Measurements from ENCODE around the gene PTTG1IP2. TPM values are rescaled to one million over a fixed set of nuclear protein-coding genes. Genes with fewer than 3 reads are reported as not detected.
"Not testable (repeated sequence)": the region's sequence is repeated elsewhere in the genome, so short reads cannot be mapped to it uniquely, and the experiment has no call there.

The PTTG1IP2 gene
- polyA plus RNA-seq (ENCODE audit: insufficient read length in 3 of 3), result under 1 TPM in 1 of 3 donors, not detected in 2; 0.50 TPM
- long read RNA-seq, donor 1, result 0 reads
- long read RNA-seq, donor 2, result 0 reads
- long read RNA-seq, donor 3, result 0 reads
- long read RNA-seq, donor 4, result 0 reads
- long read RNA-seq, donor 5, result 0 reads
- long read RNA-seq, donor 6, result 0 reads
- long read RNA-seq, donor 7, result 0 reads
- long read RNA-seq, donor 8, result 0 reads
- long read RNA-seq, donor 9, result 0 reads
- long read RNA-seq, donor 10, result 0 reads
- long read RNA-seq, donor 11, result 0 reads
- long read RNA-seq, donor 12, result 0 reads
- long read RNA-seq, donor 13, result 0 reads
- long read RNA-seq, donor 14, result 0 reads
- long read RNA-seq, donor 15, result 0 reads
- long read RNA-seq, donor 16, result 0 reads

DNA sequence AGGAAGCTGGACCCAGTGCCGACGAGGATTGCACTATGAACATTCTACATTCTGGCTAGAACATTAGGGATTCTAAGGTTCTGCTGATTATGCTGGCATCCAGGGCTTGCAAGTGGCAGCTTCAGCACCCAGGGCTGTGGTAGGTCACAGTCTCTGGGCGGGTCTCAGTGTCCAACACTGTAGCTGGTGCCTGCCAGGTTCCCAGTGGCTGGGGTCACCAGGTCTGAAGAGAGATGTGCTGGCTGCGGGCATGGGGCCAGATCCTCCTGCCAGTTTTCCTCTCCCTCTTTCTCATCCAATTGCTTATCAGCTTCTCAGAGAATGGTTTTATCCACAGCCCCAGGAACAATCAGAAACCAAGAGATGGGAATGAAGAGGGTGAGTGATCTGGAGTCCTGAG is at the start of gene PTTG1IP2:
PTTG1IP2 (plus strand) TSS at position 86 of the 400 bp plus-strand sequence; CDS start at position 234, 148 bp downstream.
- no peak for DNase-seq (ENCODE audit: extremely low read depth in 1 of 11, low read depth in 9 of 11, low spot score in 4 of 11)

DNA sequence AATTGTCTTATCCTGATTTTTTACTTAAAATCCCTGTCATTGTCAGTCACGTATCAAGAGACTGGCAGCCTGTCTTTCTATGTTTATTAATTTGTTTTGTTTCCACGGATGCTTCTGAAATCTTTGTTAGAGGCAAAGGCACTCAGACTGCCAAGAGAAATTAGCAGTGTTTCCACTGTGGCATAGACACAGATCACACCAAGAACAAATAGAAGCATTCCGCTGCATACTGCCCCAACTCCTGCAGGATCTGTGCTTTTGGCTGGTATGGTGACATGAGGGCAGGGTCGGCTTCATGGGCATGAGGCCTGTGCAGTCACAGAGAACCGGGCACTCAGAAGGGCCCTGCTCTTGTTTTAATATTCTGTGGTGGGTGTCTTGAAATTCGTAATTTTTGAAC is 47.8 kb upstream of the PTTG1IP2 start:
- no peak for DNase-seq (ENCODE audit: extremely low read depth in 1 of 11, low read depth in 9 of 11, low spot score in 4 of 11)

DNA sequence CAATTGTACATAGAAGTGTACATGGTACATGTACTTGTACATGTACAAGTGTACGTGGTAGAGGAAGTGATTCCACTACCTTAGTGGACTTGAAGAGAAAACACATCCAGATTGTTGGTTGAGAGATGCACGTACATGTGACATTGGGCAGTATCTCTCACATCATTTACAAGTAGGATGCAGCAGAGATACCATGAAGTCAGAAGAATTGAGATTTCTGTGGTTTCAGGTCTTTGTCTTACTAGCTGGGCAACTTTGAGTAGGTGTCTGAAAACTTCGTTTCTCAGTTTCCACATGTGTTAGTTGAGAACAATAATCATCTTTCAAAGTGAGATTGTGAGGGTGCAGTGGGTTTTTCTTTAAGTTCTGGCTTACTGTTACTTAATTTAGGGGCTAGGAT is 44.7 kb upstream of the PTTG1IP2 start:
- no peak for DNase-seq (ENCODE audit: extremely low read depth in 1 of 11, low read depth in 9 of 11, low spot score in 4 of 11)

DNA sequence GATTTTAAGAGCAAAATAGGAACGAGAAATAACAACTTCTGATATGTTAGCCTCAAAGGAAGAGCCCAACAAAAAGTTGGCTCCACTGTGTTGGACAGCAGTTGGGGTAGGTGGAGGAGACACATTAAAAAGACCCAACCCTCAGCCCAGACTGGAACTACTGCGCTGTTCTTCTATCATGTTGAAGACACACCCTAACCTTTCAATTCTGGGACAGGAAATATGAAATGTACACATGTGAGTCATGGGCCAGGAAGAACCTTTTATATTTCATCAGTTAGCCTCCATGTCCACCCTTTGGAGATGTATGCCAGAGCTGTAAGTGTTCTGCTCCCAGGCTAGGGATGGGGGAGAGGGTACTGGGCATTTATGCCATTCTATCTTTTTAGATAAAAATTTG is 44.1 kb upstream of the PTTG1IP2 start:
- DNase-seq (ENCODE audit: extremely low read depth in 1 of 11, low read depth in 9 of 11, low spot score in 4 of 11), result no peak

DNA sequence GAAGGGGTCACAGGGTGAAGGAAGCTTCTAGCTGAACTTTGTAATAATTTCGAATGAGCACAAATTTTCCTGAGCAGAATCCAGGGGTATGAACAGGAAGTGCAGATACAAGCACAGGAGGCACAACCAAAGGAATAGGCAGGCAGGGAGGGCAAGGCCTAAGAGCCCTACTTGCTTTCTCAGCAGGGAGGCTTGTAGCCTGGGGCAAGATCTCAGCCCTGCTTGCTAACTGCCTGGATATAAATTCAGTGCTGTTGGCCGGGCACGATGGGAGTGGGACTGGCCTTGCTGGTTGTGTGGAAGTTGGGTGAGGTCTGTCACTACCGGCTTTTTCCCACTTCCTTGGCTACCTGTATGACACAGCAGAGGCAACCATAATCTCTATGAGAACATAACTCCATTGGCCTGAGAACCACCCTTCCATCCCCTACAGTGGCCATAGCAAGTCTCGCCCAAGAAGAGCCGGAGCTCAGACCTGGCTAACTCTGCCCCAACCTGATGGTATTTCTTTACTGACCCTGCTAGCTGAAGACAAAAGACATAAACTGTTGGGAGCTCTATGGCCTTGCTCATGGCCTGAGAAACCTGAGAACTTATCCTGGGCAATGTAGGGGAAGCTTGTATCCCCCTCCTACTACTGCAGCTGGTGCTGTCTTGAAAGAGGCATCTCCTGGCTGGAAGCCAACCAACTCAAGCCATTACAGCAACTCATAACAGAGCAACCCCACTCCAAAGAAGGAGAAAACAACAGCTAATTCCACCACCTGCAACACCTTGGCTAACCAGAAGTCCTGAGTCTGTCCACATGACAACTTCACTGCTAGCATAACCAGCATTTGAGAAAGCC is 38.6 kb upstream of the PTTG1IP2 start:
- peak in 3 of 11 donors; percentile 9 to 32 (median 21) for DNase-seq (ENCODE audit: extremely low read depth in 1 of 11, low read depth in 9 of 11, low spot score in 4 of 11)

DNA sequence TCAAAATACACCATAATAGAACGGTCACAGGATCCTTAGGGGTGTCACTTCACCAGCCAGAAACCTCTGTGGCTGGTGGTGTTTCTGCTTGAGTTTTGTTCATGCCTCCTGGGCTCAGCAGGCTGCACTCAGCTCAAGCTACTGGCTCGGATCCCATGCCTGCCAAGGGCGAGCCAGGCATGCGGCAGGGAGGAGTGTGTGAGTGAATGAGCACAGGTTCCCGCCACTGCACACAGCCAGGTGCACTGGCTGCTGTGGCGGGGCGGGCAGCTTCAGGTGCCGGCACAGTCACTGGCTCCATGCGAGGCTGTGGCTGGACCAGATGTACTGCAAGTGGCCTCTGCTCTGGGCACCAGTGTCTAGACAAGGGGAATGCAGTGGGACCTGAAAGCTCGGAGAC is 36.7 kb upstream of the PTTG1IP2 start:
- no peak for DNase-seq (ENCODE audit: extremely low read depth in 1 of 11, low read depth in 9 of 11, low spot score in 4 of 11)

DNA sequence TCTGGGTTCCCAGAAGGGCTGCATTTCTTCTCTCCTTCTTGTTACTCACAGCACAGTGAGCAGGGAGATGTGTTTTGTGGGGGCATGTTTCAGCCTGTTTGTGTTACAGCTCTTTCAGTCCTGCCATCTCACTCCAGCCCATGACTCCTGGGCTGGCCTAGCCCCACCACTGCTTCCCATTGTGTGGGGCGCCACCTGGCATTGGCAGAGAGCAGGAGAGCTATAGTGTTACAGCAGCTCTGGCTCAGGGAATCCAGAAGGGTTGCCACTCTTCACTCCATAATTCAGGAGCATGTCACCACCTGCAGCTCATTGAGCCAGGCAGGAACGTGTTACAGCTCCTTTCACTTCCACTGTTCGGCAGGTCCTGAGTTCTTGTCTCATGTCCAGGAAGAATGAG is 36.2 kb upstream of the PTTG1IP2 start:
- no peak for DNase-seq (ENCODE audit: extremely low read depth in 1 of 11, low read depth in 9 of 11, low spot score in 4 of 11)

DNA sequence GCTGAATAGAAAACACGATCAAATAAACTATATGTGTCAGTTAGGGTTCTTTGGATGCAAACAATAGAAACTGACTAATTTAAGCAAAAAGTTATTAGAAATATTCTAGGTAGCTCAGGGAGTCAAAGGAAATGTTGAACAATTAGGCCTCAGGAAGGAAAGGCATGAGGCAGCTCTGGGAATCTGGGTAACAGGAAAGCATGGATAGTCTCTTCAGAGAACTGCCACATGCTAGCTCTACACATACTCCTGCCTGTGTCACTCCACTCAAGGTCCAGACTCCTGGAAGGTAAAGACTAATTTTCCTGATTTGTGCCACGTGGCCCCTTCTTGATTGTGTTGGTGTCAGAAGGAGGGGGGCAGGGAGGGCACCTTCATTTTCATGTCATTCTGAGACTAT is 23.8 kb upstream of the PTTG1IP2 start:
- DNase-seq (ENCODE audit: extremely low read depth in 1 of 11, low read depth in 9 of 11, low spot score in 4 of 11), result no peak

DNA sequence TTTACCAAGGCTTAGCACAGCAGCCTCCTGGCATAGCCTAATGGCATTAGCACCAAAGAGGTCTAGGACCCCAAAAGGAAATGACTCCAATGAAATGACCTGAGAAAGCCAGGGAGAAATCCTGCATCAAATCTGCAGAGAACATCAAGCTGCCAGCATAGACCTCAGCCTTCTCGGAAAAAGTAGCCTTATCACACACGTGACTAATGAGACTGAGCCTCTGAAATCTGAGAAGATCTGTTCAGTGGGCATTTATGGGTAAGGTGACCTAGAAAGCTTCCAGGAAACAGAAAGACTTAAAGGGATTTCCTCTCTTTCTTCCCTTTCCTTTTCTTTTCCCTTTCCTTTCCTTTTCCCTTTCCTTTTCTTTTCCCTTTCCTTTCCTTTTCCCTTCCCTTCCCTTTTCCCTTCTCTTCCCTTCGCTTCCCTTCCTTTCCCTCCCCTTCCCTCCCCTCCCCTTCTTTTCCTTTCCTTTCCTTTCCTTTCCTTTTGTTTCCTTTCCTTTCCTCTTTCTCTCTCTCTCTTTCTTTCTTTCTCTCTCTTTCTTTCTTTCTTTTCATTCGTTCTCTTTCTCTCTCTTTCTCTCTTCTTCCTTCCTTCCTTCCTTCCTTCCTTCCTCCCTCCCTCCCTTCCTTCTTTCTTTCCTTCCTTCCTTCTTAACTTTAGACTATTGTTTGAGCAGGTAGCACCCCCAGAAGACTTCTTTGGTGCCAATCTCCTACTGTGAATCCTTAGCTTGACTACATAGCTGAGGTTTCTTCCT is 23.1 kb upstream of the PTTG1IP2 start:
- no peak for DNase-seq (ENCODE audit: extremely low read depth in 1 of 11, low read depth in 9 of 11, low spot score in 4 of 11)

DNA sequence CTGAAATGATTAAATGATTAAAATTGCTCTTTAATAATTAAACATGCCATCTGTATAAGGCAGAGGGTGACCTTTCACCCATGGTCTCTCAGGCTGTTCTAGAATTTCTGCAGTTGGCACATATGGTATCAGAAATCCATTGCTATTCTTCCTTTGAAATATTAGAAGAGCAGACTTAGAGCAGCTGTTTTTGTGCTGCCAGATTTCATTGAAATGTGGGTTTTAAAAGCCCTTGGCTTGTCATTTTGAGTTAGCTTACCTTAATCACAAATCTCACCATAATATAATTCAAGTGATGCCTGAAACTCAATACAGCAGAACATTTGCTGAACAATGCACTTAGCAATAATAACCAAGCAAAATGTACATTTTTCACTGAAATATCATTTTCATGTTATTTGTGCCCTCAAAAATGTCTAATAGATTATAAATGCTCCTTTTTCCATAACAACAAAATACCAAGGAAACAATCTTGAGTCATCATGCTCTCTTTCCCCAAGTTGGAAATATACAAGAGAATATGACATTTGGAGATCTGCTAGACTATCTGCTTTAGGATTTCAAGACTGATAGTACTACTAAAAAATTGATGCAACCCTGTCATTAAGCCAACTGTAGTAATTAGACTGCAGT is 16.1 kb upstream of the PTTG1IP2 start:
- DNase-seq (ENCODE audit: extremely low read depth in 1 of 11, low read depth in 9 of 11, low spot score in 4 of 11), result no peak

DNA sequence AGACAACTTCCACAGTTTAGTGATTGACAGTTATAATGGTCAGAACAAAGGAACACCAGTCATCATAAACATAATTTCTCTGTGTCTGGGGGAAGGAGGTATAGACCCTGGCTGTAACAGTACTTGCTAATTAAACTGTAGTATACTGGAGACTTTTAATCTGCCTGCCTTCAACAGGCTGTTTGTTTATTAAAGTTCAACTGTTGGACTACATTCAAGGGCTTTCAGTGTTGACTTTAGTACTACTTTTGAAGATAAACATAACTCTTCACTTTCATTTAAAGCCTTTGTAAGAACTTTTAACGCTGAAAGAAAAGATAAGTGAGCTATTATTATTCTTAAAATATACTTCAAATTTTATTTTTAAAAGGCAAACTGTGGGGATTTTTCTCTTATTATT is 15.5 kb upstream of the PTTG1IP2 start:
- DNase-seq (ENCODE audit: extremely low read depth in 1 of 11, low read depth in 9 of 11, low spot score in 4 of 11), result no peak

DNA sequence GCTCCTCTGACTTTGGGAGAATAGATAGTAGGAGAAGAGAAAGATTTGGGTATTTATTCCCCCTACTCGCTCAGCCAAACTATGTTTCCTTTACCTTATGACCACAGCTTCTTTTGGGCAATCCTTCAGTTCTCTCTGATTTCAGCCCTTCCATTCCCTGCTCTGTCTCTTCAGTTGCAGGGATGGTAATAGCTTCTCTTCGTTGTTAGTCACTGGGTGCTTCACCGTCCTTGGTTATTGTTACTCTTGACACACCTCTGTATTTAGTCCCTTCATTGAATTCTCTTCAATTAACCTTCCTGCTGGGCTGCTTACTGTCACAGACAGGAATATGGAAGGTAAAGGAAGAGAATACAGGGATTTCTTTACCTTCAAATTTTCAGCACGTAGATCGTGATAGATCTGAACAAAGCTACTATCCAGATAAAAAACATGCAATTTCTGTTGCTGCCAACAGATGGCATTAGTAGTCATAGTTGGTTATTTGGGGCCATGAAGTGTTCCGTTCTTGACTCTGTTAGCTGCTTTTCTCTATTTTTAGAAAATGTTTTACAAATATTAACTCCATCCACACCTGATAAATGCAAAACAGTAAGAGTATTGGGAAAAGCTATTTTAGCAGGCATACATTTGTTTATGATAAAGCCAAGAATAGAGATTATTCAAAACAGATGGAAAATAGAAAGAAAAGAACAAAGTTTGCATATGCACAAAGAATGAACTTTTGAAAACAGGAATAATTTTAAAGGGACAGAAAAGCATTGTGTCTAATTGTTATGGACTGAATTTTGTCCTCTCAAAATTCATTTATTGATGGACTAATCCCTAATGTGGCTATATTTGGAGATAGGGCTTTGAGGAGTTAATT is 14.0 kb upstream of the PTTG1IP2 start:
- DNase-seq (ENCODE audit: extremely low read depth in 1 of 11, low read depth in 9 of 11, low spot score in 4 of 11), result peak in 8 of 11 donors; percentile 15 to 53 (median 26)

DNA sequence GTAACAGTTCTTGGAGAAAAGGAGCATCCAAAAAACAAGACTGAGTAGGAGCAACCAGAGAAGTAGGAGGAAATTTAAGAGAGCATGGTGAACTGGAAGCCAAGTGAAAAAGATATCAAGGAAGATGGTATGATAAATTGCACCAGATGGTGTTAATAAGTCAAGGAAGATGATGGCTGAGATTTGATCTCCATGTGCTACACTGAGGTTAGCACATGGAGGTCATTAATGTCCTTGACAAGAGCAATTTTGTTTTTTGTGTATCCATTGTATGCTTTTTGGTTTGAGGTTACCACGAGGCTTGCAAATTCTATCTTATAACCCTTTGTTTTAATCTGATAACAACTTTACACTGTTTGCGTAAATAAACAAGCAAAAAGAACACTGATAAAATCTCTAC is 11.3 kb upstream of the PTTG1IP2 start:
- DNase-seq (ENCODE audit: extremely low read depth in 1 of 11, low read depth in 9 of 11, low spot score in 4 of 11), result no peak

DNA sequence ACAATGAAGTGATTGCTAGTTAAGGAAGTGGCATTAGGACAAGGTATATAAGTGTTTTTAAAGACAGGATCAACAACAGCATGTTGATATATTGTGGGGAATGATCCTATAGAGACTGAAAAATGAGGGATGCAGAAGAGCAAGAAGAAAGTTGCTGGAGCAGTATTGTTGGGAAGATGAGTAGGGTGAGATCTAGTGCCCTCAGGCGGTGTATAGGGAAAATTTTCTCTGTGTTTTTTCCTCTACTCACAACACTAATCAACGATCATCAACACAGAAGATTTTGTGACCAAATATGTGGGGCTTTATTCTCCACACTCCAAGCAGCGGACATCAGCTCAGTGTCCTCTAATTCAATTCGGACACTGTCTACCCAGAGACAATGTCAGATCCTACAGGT is 9.6 kb upstream of the PTTG1IP2 start:
- DNase-seq (ENCODE audit: extremely low read depth in 1 of 11, low read depth in 9 of 11, low spot score in 4 of 11), result no peak

DNA sequence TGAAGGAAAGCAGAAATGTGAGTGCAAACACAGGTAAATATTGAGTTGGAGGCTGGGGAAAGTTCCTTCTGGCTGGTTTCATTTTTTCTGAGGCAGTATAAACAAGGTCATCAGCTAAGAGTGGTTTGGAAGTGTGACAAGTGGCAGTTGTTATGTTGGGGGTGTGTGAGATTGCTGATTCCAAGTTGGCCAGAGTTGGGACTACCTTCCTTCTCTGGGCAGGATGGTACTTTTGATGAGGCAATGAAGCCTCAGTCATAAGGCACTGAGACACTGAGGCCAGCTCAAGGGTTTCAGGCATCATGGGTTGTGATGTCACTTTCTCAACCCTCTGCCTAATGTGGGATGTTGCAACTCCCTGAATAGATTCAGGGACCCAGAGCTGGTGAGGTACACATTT is 8.2 kb upstream of the PTTG1IP2 start:
- no peak for DNase-seq (ENCODE audit: extremely low read depth in 1 of 11, low read depth in 9 of 11, low spot score in 4 of 11)

DNA sequence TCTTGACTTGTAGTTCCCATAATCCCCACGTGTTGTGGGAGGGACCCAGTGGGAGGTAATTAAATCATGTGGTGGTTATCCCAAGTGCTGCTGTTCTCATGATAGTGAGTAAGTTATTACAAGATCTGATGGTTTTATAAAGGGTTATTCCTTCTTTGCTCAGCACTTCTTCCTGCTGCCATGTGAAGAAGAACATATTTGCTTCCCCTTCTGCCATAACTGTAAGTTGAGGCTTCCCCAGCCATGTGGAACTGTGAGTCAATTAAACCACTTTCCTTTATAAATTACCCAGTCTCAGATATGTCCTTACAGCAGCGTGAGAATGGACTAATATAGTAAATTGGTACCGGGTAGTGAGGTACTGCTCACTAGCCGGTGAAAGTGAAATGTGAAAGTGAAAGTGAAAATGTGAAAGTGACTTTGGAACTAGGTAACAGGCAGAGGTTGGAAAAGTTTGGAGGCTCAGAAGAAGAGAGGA is 6.2 kb upstream of the PTTG1IP2 start:
- DNase-seq (ENCODE audit: extremely low read depth in 1 of 11, low read depth in 9 of 11, low spot score in 4 of 11), result not testable (repeated sequence)

DNA sequence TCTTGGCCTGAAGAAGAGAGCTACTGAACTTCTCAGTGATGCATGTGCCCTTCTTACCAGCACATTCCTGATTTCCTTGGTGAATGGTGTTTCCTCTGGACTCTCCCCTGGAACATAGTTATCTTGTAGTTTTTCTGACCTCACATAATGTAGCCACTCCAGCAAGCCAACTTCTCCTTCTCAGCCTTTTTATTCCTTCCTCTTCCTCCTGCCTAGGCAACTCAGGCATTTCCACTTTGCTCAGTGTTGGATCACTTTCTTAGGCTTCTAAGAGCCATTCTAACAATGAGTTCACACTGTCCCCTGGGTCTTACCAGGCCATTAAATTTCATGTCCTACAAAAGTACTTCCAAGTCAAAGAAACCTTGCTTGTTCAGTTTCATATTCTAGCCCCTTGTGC is 3.6 kb upstream of the PTTG1IP2 start:
- no peak for DNase-seq (ENCODE audit: extremely low read depth in 1 of 11, low read depth in 9 of 11, low spot score in 4 of 11)
